Measurements from ENCODE around the gene CLCNKA.

The CLCNKA gene

GRCh38 chr1:16013908-16014258, 8.0 kb upstream of the CLCNKA start:
- no peak for DNase-seq (ENCODE audit: low read depth)
- no peak for TF ChIP-seq CTCF (IDR thresholded peaks at IDR 0.05; ENCODE audit: insufficient read depth, low read depth, low read length, missing control alignments)
- H3K4me3 ChIP-seq (ENCODE audit: low read depth, low read length), result peak overlapping the region; percentile 49

GRCh38 chr1:16014509-16015482, 7.0 kb upstream of the CLCNKA start:
- peak; percentile 43 for DNase-seq (ENCODE audit: low read depth)
- no peak for TF ChIP-seq CTCF (IDR thresholded peaks at IDR 0.05; ENCODE audit: insufficient read depth, low read depth, low read length, missing control alignments)
- H3K4me3 ChIP-seq (ENCODE audit: low read depth, low read length), result peak overlapping the region; percentile 49

GRCh38 chr1:16015491-16015890, 6.3 kb upstream of the CLCNKA start:
- no peak for DNase-seq (ENCODE audit: low read depth)
- TF ChIP-seq CTCF (IDR thresholded peaks at IDR 0.05; ENCODE audit: insufficient read depth, low read depth, low read length, missing control alignments), result no peak
- no peak overlapping the region for H3K4me3 ChIP-seq (ENCODE audit: low read depth, low read length)

GRCh38 chr1:16015960-16016901, 5.6 kb upstream of the CLCNKA start:
- DNase-seq (ENCODE audit: low read depth), result peak; percentile 26
- no peak for TF ChIP-seq CTCF (IDR thresholded peaks at IDR 0.05; ENCODE audit: insufficient read depth, low read depth, low read length, missing control alignments)
- H3K4me3 ChIP-seq (ENCODE audit: low read depth, low read length), result no peak overlapping the region

- no peak overlapping the region for H3K4me3 ChIP-seq (ENCODE audit: low read depth, low read length)
- DNase-seq (ENCODE audit: low read depth), result no peak
- no peak for TF ChIP-seq CTCF (IDR thresholded peaks at IDR 0.05; ENCODE audit: insufficient read depth, low read depth, low read length, missing control alignments)
Observed at GRCh38 chr1:16017076-16017460, 4.8 kb upstream of the CLCNKA start.

- no peak within 1 kb of the TSS for H3K4me3 ChIP-seq (ENCODE audit: low read depth, low read length)
- TF ChIP-seq CTCF (IDR thresholded peaks at IDR 0.05; ENCODE audit: insufficient read depth, low read depth, low read length, missing control alignments), result peak; percentile 8
- peak; percentile 34 for DNase-seq (ENCODE audit: low read depth)
Observed at GRCh38 chr1:16017461-16018303, 4.2 kb upstream of the CLCNKA start, which contains the start of gene HSPB7. TSS of gene HSPB7 (minus strand) at chr1:16018043. CDS start at chr1:16017963, 80 bp downstream.
